ENCODE measurements around the gene DDR2.

DDR2 gene

DNA sequence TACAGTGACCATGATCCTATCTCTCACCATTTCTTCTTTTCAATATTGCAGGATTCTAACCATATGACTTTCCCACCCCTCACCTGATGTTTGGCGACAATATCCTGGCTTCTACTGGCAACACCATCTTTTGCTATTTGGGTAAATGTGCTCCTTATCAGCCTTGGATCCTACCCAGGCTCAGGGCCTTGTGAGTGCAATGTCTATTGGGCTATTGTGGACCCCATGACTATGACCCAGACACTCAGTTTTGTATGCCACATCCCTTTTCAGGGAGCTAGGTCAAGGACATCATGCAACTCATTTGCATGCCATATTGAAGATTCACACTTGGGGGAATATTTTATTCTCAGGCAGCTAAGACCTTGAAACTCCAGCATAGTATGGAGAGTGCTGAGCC is 67.9 kb downstream of the DDR2 start:
- no peak for DNase-seq (ENCODE audit: low spot score)
- Histone ChIP-seq H3K27me3 (ENCODE audit: insufficient read depth, poor library complexity, severe bottlenecking) (no peaks in the 10 kb centered on the region), H3K4me1 (ENCODE audit: insufficient read depth, poor library complexity, severe bottlenecking) (peaks cover 17% of the 10 kb centered on the region), H3K27ac (ENCODE audit: poor library complexity, severe bottlenecking) (no peak overlapping the region), H3K4me3 (ENCODE audit: severe bottlenecking) (no peak overlapping the region), H3K36me3 (ENCODE audit: low read depth) (no peaks in the 10 kb centered on the region), H3K9me3 (ENCODE audit: severe bottlenecking) (no peaks in the 10 kb centered on the region)
- TF ChIP-seq CTCF (IDR thresholded peaks at IDR 0.05; ENCODE audit: poor library complexity, severe bottlenecking): no peak
- ATAC-seq (ENCODE audit: low read depth): no peak

DNA sequence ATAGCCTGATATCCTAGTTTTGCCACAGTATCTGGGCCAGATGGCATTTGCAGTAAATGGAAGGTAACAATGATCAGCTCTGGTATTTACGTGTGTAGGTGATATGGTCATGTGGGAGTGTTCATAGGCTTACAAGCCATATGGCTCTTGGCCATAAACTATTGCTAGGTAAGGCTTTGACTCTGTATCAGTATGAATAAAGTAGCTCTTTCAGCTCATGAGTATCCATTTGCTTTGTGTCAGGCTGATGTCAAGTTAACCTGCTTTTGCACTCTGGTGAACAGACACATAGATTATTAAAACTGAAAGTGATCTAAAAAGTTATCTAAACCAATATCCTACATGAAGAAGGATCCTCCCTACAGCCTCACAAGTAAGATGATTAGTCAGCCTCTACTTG is 69.0 kb downstream of the DDR2 start:
- no peaks in the 10 kb centered on the region for H3K9me3 ChIP-seq (ENCODE audit: severe bottlenecking)
- no peak overlapping the region for H3K4me3 ChIP-seq (ENCODE audit: severe bottlenecking)
- no peak for TF ChIP-seq CTCF (IDR thresholded peaks at IDR 0.05; ENCODE audit: poor library complexity, severe bottlenecking)
- H3K36me3 ChIP-seq (ENCODE audit: low read depth): no peaks in the 10 kb centered on the region
- ATAC-seq (ENCODE audit: low read depth): no peak
- DNase-seq (ENCODE audit: low spot score): no peak
- H3K4me1 ChIP-seq (ENCODE audit: insufficient read depth, poor library complexity, severe bottlenecking): peaks cover 12% of the 10 kb centered on the region
- no peak overlapping the region for H3K27ac ChIP-seq (ENCODE audit: poor library complexity, severe bottlenecking)
- no peaks in the 10 kb centered on the region for H3K27me3 ChIP-seq (ENCODE audit: insufficient read depth, poor library complexity, severe bottlenecking)

GRCh38 chr1:162702628-162703027 is 70.4 kb downstream of the DDR2 start:
- H3K4me1 ChIP-seq (ENCODE audit: insufficient read depth, poor library complexity, severe bottlenecking): no peaks in the 10 kb centered on the region
- no peaks in the 10 kb centered on the region for H3K9me3 ChIP-seq (ENCODE audit: severe bottlenecking)
- H3K27me3 ChIP-seq (ENCODE audit: insufficient read depth, poor library complexity, severe bottlenecking): no peaks in the 10 kb centered on the region
- no peak for TF ChIP-seq CTCF (IDR thresholded peaks at IDR 0.05; ENCODE audit: poor library complexity, severe bottlenecking)
- H3K36me3 ChIP-seq (ENCODE audit: low read depth): no peaks in the 10 kb centered on the region
- H3K4me3 ChIP-seq (ENCODE audit: severe bottlenecking): no peak overlapping the region
- ATAC-seq (ENCODE audit: low read depth): no peak
- no peak for DNase-seq (ENCODE audit: low spot score)
- no peak overlapping the region for H3K27ac ChIP-seq (ENCODE audit: poor library complexity, severe bottlenecking)

DNA sequence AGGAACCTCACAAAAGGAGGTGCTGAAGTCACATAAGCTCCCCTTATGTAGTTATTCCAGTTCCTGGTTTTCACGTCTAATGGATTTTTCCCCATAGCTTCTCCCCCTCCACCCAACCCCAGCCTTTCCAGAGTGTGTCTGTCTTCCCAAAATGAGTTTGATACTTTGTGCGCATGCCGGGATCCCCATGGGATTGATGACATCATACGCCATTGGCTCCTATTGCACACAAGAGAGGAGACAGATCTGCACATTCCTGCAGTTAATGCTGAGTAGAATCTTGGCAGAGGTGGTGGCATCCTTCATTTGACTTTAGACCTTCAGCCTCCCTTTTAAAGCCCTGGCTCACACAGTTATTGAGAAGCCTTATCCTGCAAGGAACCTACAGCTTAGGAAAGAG is 71.4 kb downstream of the DDR2 start:
- ATAC-seq (ENCODE audit: low read depth): no peak

More for the DNA sequence above, 71.4 kb downstream of the DDR2 start:
- Histone ChIP-seq H3K27ac (ENCODE audit: poor library complexity, severe bottlenecking) (no peak overlapping the region), H3K27me3 (ENCODE audit: insufficient read depth, poor library complexity, severe bottlenecking) (no peaks in the 10 kb centered on the region), H3K4me3 (ENCODE audit: severe bottlenecking) (no peak overlapping the region), H3K36me3 (ENCODE audit: low read depth) (no peaks in the 10 kb centered on the region), H3K9me3 (ENCODE audit: severe bottlenecking) (no peaks in the 10 kb centered on the region), H3K4me1 (ENCODE audit: insufficient read depth, poor library complexity, severe bottlenecking) (no peaks in the 10 kb centered on the region)
- DNase-seq (ENCODE audit: low spot score): no peak
- TF ChIP-seq CTCF (IDR thresholded peaks at IDR 0.05; ENCODE audit: poor library complexity, severe bottlenecking): no peak

All from RWPE2 (cell line).